NOMO-1 (cell line): ENCODE data around the gene C1QL2.

Source experiments
- DNase-seq, 2 experiments: peaks; one replicate each; lab custom pipeline; 2025; ENCODE audit not compliant: unreplicated experiment in 2 of 2; lab: John Stamatoyannopoulos, UW

C1QL2 gene

GRCh38 chr2:119109866-119110265 is 48.7 kb downstream of the C1QL2 start:
- no peak for DNase-seq

- no peak for DNase-seq
Observed at GRCh38 chr2:119108186-119108585, 50.4 kb downstream of the C1QL2 start.

GRCh38 chr2:119106301-119106897 is 52.2 kb downstream of the C1QL2 start:
- peak; percentile 26 to 58 for DNase-seq
